ENCODE results near the gene CACNA1D.

- TF ChIP-seq CTCF (IDR thresholded peaks at IDR 0.05) (no peak), POLR2AphosphoS5 (IDR thresholded peaks at IDR 0.05) (no peak)
Measured at GRCh38 chr3:53773021-53773436, 278.6 kb downstream of the CACNA1D start.
